Spleen (tissue), 7 donors: ENCODE data around the gene EDIL3.

ENCODE experiments used
- POLR2A ChIP-seq, 3 donors: fragments of 450-650 bp; IDR thresholded peaks; one replicate each; pipeline ENCODE4 v1.5.1; 2017; ENCODE audit warnings: antibody characterized with exemption in 3 of 3, mild to moderate bottlenecking in 1 of 3
- TF ChIP-seq, protein P1 (sequence below), 11 experiments: fragments of 200-600 bp in 7 of 11; fragments of 450-650 bp in 4 of 11; sonication (generic) in 4 of 11; IDR thresholded peaks in 8 of 11; conservative IDR thresholded peaks in 3 of 11; 1 replicate in 7 of 11; 2 replicates in 4 of 11; pipeline versions ENCODE4 v1.4.0 to v1.8.0; 2016 to 2021; ENCODE audit warnings: antibody characterized with exemption in 11 of 11, inconsistent platforms in 4 of 11, mild to moderate bottlenecking in 1 of 11
- donor health status: DM: no; HTN: no; CAD: no; lungs with moderate emphysema.
- donor health status: DM: no; HTN: no; CAD: no.
- donor health status: DM: no; HTN: no; CAD: no.

DNA sequence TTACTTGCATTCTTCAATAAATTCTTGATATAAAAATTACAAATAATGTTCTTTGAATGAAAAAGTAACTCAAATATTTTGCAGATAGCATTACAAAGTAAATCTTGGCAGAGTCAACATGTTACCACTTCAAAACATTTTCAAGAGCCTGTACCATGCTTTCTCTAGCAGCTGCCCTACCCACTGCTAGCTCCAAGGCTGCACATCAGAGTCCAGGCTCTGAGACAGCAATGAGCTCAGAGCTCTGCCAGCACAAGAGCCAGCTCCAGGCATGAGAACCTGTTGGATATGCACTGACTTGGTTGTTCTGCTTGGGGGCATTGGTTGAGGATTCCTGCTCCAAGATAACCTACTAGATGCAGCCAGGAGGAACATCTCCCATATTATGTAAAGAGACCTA, 452.7 kb downstream of the EDIL3 start:
- TF ChIP-seq, protein P1, sequence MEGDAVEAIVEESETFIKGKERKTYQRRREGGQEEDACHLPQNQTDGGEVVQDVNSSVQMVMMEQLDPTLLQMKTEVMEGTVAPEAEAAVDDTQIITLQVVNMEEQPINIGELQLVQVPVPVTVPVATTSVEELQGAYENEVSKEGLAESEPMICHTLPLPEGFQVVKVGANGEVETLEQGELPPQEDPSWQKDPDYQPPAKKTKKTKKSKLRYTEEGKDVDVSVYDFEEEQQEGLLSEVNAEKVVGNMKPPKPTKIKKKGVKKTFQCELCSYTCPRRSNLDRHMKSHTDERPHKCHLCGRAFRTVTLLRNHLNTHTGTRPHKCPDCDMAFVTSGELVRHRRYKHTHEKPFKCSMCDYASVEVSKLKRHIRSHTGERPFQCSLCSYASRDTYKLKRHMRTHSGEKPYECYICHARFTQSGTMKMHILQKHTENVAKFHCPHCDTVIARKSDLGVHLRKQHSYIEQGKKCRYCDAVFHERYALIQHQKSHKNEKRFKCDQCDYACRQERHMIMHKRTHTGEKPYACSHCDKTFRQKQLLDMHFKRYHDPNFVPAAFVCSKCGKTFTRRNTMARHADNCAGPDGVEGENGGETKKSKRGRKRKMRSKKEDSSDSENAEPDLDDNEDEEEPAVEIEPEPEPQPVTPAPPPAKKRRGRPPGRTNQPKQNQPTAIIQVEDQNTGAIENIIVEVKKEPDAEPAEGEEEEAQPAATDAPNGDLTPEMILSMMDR (IDR thresholded peaks at IDR 0.05 in 8 of 11, conservative IDR thresholded peaks at IDR 0.05 in 3 of 11), result no peak
- TF ChIP-seq POLR2A (IDR thresholded peaks at IDR 0.05), result no peak
